C4-2B (cell line): Measurements from ENCODE around the gene CAMK2A.

Experiments
- ZFX ChIP-seq: fragments of 450-650 bp; IDR thresholded peaks from 2 replicates; pipeline ENCODE4 v1.6.1; 2017
- TF ChIP-seq, protein P1 (sequence below): fragments of 450-650 bp; conservative IDR thresholded peaks from 2 replicates; pipeline ENCODE4 v1.5.1; 2017; ENCODE audit warnings: mild to moderate bottlenecking

GRCh38 chr5:150315245-150315644, 25.7 kb upstream of the CAMK2A start:
- TF ChIP-seq, protein P1, sequence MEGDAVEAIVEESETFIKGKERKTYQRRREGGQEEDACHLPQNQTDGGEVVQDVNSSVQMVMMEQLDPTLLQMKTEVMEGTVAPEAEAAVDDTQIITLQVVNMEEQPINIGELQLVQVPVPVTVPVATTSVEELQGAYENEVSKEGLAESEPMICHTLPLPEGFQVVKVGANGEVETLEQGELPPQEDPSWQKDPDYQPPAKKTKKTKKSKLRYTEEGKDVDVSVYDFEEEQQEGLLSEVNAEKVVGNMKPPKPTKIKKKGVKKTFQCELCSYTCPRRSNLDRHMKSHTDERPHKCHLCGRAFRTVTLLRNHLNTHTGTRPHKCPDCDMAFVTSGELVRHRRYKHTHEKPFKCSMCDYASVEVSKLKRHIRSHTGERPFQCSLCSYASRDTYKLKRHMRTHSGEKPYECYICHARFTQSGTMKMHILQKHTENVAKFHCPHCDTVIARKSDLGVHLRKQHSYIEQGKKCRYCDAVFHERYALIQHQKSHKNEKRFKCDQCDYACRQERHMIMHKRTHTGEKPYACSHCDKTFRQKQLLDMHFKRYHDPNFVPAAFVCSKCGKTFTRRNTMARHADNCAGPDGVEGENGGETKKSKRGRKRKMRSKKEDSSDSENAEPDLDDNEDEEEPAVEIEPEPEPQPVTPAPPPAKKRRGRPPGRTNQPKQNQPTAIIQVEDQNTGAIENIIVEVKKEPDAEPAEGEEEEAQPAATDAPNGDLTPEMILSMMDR = no peak
- no peak for TF ChIP-seq ZFX
